Endothelial cell of umbilical vein (primary cell): Measurements from ENCODE around the gene TMC6. TPM values are rescaled to one million over a fixed set of nuclear protein-coding genes. Genes with fewer than 3 reads are reported as not detected.

Source experiments
- BruUV-seq: library from RNA; stranded (reverse); fragments of 400-500 nt; replicated peaks from 2 replicates; lab custom pipeline; 2021; lab: Mats Ljungman, UMichigan
- CTCF ChIA-PET: fragments of 300-600, 350-600 bp; sonication (Branson Sonifier 250); formaldehyde crosslinking; loops from one replicate; lab custom pipeline; 2021; ENCODE audit warnings: antibody characterized with exemption, inconsistent platforms; lab: Charles Lee
- POLR2A ChIA-PET: fragments of 300-600, 350-600 bp; sonication (Branson Sonifier 250); formaldehyde crosslinking; loops from one replicate; lab custom pipeline; 2021; ENCODE audit warnings: antibody characterized with exemption, inconsistent platforms; lab: Charles Lee
- DNase-seq: peaks from one replicate; pipeline ENCODE4 v3.0.0-alpha.2; 2011; ENCODE audit warnings: low read depth, low spot score
- FAIRE-seq: peaks from 2 replicates; lab custom pipeline; 2011; peaks lifted over from hg19 to GRCh38; lab: Jason Lieb, UNC
- H2AFZ ChIP-seq: 2 replicates; pipeline ENCODE4 v1.6.0; 2012; ENCODE audit warnings: low read depth, low read length, control low read depth, inconsistent platforms
- H3K27ac ChIP-seq: 2 replicates; pipeline ENCODE4 v1.5.1; 2011; ENCODE audit warnings: low read depth, mild to moderate bottlenecking, control low read depth, low read length, moderate library complexity; ENCODE audit not compliant: insufficient read depth
- H3K27me3 ChIP-seq, 2 experiments: 2 replicates each; pipeline versions ENCODE4 v1.6.0 to v1.6.1; 2011; ENCODE audit warnings: low read length in 2 of 2, mixed read lengths in 1 of 2; ENCODE audit not compliant: control insufficient read depth in 2 of 2, insufficient read depth in 2 of 2
- H3K36me3 ChIP-seq, 2 experiments: 2 replicates in 1 of 2; 3 replicates in 1 of 2; pipeline ENCODE4 v1.5.1; 2011; ENCODE audit warnings: low read length in 2 of 2, mild to moderate bottlenecking in 1 of 2, moderate library complexity in 1 of 2; ENCODE audit not compliant: control insufficient read depth in 2 of 2, insufficient read depth in 2 of 2; ENCODE audit errors: extremely low read depth in 1 of 2
- H3K4me1 ChIP-seq: 3 replicates; pipeline ENCODE4 v1.5.1; 2011; ENCODE audit warnings: mild to moderate bottlenecking, low read length; ENCODE audit not compliant: control insufficient read depth, insufficient read depth; ENCODE audit errors: extremely low read depth
- H3K4me2 ChIP-seq: 2 replicates; pipeline ENCODE4 v1.6.1; 2011; ENCODE audit warnings: low read length, control low read depth, mixed read lengths; ENCODE audit not compliant: insufficient read depth
- H3K4me3 ChIP-seq, 3 experiments: fragments of 200-600 bp in 1 of 3; sonication (generic), shearing (Covaris generic) in 1 of 3; replicated peaks in 1 of 3; 2 replicates each; pipeline ENCODE4 v1.5.1; 2011 to 2016; ENCODE audit warnings: control low read depth in 3 of 3, low read length in 3 of 3, mild to moderate bottlenecking in 2 of 3, inconsistent platforms in 1 of 3, low read depth in 1 of 3, moderate library complexity in 1 of 3; ENCODE audit not compliant: insufficient read depth in 1 of 3
- H3K79me2 ChIP-seq: 2 replicates; pipeline ENCODE4 v1.6.0; 2012; ENCODE audit warnings: low read length, inconsistent platforms; ENCODE audit not compliant: control insufficient read depth, insufficient read depth
- H3K9ac ChIP-seq: replicated peaks from 2 replicates; pipeline ENCODE3; 2011; ENCODE audit warnings: low read length, control low read depth; ENCODE audit not compliant: insufficient read depth; ENCODE audit errors: extremely low read depth
- H3K9me1 ChIP-seq: replicated peaks from 3 replicates; pipeline ENCODE4 v1.6.0; 2011; ENCODE audit warnings: mild to moderate bottlenecking, low read length; ENCODE audit not compliant: control insufficient read depth, insufficient read depth; ENCODE audit errors: extremely low read depth
- H3K9me3 ChIP-seq: replicated peaks from 2 replicates; pipeline ENCODE4 v1.5.1; 2012; ENCODE audit warnings: low read length, inconsistent platforms; ENCODE audit not compliant: control insufficient read depth, insufficient read depth
- H4K20me1 ChIP-seq: replicated peaks from 2 replicates; pipeline ENCODE3; 2011; ENCODE audit warnings: mild to moderate bottlenecking, low read length; ENCODE audit not compliant: control insufficient read depth, insufficient read depth; ENCODE audit errors: extremely low read depth
- EZH2 ChIP-seq: IDR thresholded peaks from 2 replicates; pipeline ENCODE4 v1.6.1; 2012; ENCODE audit warnings: borderline replicate concordance, low read depth, mild to moderate bottlenecking, moderate library complexity, low read length, inconsistent platforms; ENCODE audit not compliant: severe bottlenecking
- FOS ChIP-seq: IDR thresholded peaks from 2 replicates; pipeline ENCODE4 v1.6.1; 2011; ENCODE audit warnings: mild to moderate bottlenecking, low read length, moderate library complexity, borderline replicate concordance; ENCODE audit not compliant: insufficient read depth
- GATA2 ChIP-seq: IDR thresholded peaks from 2 replicates; pipeline ENCODE4 v1.7.0; 2011; ENCODE audit warnings: low read depth, mild to moderate bottlenecking, moderate library complexity, mixed read lengths, low read length; ENCODE audit not compliant: insufficient read length, insufficient read depth
- JUN ChIP-seq: IDR thresholded peaks from 2 replicates; pipeline ENCODE4 v1.6.1; 2011; ENCODE audit warnings: borderline replicate concordance, low read depth; ENCODE audit not compliant: insufficient read length, insufficient read depth
- MYC ChIP-seq: IDR thresholded peaks from one replicate; pipeline ENCODE4 v1.6.1; 2011; ENCODE audit warnings: mild to moderate bottlenecking, low read depth, low read length
- POLR2A ChIP-seq: IDR thresholded peaks from 2 replicates; pipeline ENCODE4 v1.6.1; 2012; ENCODE audit warnings: low read depth, mild to moderate bottlenecking, control low read depth, low read length
- POLR2AphosphoS5 ChIP-seq: IDR thresholded peaks from 2 replicates; pipeline ENCODE4 v1.6.1; 2012; ENCODE audit warnings: low read depth, mild to moderate bottlenecking, control low read depth, low read length, moderate library complexity; ENCODE audit not compliant: insufficient read depth
- dilution Hi-C: fragments of 300-500 bp; cut with MboI; formaldehyde crosslinking; loops from one replicate; pipeline ENCODE4 v1.15.0; 2019; ENCODE audit warnings: low sequenced_read_pairs; ENCODE audit not compliant: extremely low pct_ligation_motif_present
- intact Hi-C: fragments of 100-400 bp; cut with micrococcal nuclease; formaldehyde crosslinking; loops from one replicate; pipeline ENCODE4 v1.10.0; 2022
- polyA plus RNA-seq, 4 experiments: library from polyadenylated mRNA; depleted of rRNA in 3 of 4; stranded (reverse) in 3 of 4; unstranded in 1 of 4; fragments of >200 nt; gene quantifications; 2 replicates each; pipeline versions ENCODE4 v1.2.1 to v1.2.3, GENCODE V29; 2011 to 2012; ENCODE audit warnings: missing spikeins in 1 of 4
- total RNA-seq: library from RNA; stranded (reverse); gene quantifications from 2 replicates; pipeline ENCODE4 v1.2.3, GENCODE V29; 2021
- TF ChIP-seq, protein P1 (sequence below): IDR thresholded peaks from 2 replicates; pipeline ENCODE4 v1.6.1; 2011; ENCODE audit not compliant: insufficient read depth, insufficient read length
- TF ChIP-seq, protein P2 (sequence below), 2 donors: IDR thresholded peaks; 1 replicate in 1 of 2; 2 replicates in 1 of 2; pipeline ENCODE4 v1.5.1; 2011; ENCODE audit warnings: low read length in 2 of 2, mild to moderate bottlenecking in 2 of 2, moderate library complexity in 2 of 2, control low read depth in 1 of 2, inconsistent platforms in 1 of 2, low read depth in 1 of 2; ENCODE audit not compliant: insufficient read depth in 1 of 2; ENCODE audit errors: extremely low read depth in 1 of 2

Gene TMC6
- total and polyA plus RNA-seq, 2 donors (not counting 3 experiments of a cell fraction or from before 2014, with no cell fraction given): 23.2 to 72.4 TPM

DNA sequence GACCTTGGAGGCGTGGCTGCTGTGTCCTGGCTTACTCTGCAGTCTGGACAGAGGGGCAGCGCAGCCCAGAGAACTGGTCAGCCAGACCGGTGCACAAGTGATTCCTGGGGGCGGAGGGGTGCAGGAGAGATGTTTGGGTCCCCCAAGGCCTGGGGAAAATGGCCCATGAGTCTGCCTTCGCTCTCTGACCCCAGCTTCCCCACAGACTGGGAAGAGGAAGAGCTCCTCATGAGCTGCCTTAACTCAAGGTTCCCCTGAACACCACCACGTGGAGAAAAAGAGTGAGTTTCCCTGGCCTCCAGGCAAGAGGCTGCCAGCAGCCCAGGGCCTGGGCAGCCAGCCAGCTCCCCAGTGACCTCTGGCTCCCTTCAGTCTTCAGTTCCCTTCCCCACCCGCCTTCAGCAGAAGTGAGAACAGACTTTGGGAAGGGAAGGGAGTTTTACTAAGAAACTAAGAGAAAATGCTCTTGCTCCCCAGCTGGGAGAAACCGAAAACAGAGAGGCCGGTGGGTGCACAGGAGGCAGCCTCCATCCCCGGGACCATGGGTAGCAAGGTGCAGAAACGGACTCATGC is 15.7 kb upstream of the TMC6 start:
- POLR2A ChIA-PET: interaction anchor here (0.6 to 1.3 kb wide), 2 partner anchors 8 to 43 kb away, joined by 3 read pairs; partner anchors contain the start of genes AFMID and TK1
- H3K4me2 ChIP-seq: no peak overlapping the region
- no peaks in the 10 kb centered on the region for H4K20me1 ChIP-seq
- H3K4me1 ChIP-seq: peaks cover 22% of the 10 kb centered on the region
- no peaks in the 10 kb centered on the region for H3K9me1 ChIP-seq
- dilution Hi-C loops (no loop called here), intact Hi-C loops (no loop called here)
- no peaks in the 10 kb centered on the region for H3K79me2 ChIP-seq
- no peaks in the 10 kb centered on the region for H3K36me3 ChIP-seq
- no peak for TF ChIP-seq EZH2
- TF ChIP-seq, protein P1, sequence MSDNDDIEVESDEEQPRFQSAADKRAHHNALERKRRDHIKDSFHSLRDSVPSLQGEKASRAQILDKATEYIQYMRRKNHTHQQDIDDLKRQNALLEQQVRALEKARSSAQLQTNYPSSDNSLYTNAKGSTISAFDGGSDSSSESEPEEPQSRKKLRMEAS: peak; percentile 42
- H3K27ac ChIP-seq: no peak overlapping the region
- FAIRE-seq (peak; percentile 98), DNase-seq (peak; percentile 79)
- H3K9ac ChIP-seq: no peak overlapping the region
- no peak overlapping the region for H3K4me3 ChIP-seq
- no peaks in the 10 kb centered on the region for H3K27me3 ChIP-seq
- no peaks in the 10 kb centered on the region for H3K9me3 ChIP-seq
- H2AFZ ChIP-seq: no peak overlapping the region
- BruUV-seq: no TSS peak
- CTCF ChIA-PET: interaction anchor here (0.9 to 1.5 kb wide), 5 partner anchors 10 to 107 kb away, joined by 3 to 12 read pairs (median 5); no protein-coding TSS in a partner anchor

- DNase-seq (no peak), FAIRE-seq (no peak)
- no peaks in the 10 kb centered on the region for H3K9me1 ChIP-seq
- TF ChIP-seq JUN (no peak), EZH2 (no peak), FOS (no peak), POLR2AphosphoS5 (no peak), POLR2A (no peak), GATA2 (no peak), MYC (no peak)
- TF ChIP-seq, protein P1: no peak
- TF ChIP-seq, protein P2, sequence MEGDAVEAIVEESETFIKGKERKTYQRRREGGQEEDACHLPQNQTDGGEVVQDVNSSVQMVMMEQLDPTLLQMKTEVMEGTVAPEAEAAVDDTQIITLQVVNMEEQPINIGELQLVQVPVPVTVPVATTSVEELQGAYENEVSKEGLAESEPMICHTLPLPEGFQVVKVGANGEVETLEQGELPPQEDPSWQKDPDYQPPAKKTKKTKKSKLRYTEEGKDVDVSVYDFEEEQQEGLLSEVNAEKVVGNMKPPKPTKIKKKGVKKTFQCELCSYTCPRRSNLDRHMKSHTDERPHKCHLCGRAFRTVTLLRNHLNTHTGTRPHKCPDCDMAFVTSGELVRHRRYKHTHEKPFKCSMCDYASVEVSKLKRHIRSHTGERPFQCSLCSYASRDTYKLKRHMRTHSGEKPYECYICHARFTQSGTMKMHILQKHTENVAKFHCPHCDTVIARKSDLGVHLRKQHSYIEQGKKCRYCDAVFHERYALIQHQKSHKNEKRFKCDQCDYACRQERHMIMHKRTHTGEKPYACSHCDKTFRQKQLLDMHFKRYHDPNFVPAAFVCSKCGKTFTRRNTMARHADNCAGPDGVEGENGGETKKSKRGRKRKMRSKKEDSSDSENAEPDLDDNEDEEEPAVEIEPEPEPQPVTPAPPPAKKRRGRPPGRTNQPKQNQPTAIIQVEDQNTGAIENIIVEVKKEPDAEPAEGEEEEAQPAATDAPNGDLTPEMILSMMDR (IDR thresholded peaks at IDR 0.05; ENCODE audit: extremely low read depth in 1 of 2, insufficient read depth in 1 of 2, low read depth in 1 of 2, low read length in 2 of 2): no peak
- POLR2A ChIA-PET: interaction anchor here (0.7 to 1.3 kb wide), 2 partner anchors 34 to 44 kb away, joined by 3 to 4 read pairs; partner anchors contain the start of genes AFMID and TK1
- H3K9ac ChIP-seq: no peak overlapping the region
- H3K27ac ChIP-seq: no peak overlapping the region
- no peaks in the 10 kb centered on the region for H3K27me3 ChIP-seq
- intact Hi-C loops: no loop called here
- no TSS peak for BruUV-seq
- no peaks in the 10 kb centered on the region for H4K20me1 ChIP-seq
- CTCF ChIA-PET: interaction anchor here (0.9 to 1.5 kb wide), 5 partner anchors 9 to 108 kb away, joined by 3 to 12 read pairs (median 5); no protein-coding TSS in a partner anchor
- no peaks in the 10 kb centered on the region for H3K36me3 ChIP-seq
- H3K4me2 ChIP-seq: no peak overlapping the region
- H3K4me3 ChIP-seq: no peak overlapping the region
- no peak overlapping the region for H2AFZ ChIP-seq
- peaks cover 22% of the 10 kb centered on the region for H3K4me1 ChIP-seq
- no peaks in the 10 kb centered on the region for H3K9me3 ChIP-seq
- no peaks in the 10 kb centered on the region for H3K79me2 ChIP-seq
- dilution Hi-C loops: no loop called here
These were observed 14.9 kb upstream of the TMC6 start for GRCh38 chr17:78143214-78144146.
